Measurements from ENCODE around the gene SHROOM2. TPM values are rescaled to one million over a fixed set of nuclear protein-coding genes. Genes with fewer than 3 reads are reported as not detected.
"Not testable (repeated sequence)": the region's sequence is repeated elsewhere in the genome, so short reads cannot be mapped to it uniquely, and the experiment has no call there.

SHROOM2 gene
- total and polyA plus RNA-seq, 5 donors from 2014 or later: 0.35 TPM; not detected in 4

DNA sequence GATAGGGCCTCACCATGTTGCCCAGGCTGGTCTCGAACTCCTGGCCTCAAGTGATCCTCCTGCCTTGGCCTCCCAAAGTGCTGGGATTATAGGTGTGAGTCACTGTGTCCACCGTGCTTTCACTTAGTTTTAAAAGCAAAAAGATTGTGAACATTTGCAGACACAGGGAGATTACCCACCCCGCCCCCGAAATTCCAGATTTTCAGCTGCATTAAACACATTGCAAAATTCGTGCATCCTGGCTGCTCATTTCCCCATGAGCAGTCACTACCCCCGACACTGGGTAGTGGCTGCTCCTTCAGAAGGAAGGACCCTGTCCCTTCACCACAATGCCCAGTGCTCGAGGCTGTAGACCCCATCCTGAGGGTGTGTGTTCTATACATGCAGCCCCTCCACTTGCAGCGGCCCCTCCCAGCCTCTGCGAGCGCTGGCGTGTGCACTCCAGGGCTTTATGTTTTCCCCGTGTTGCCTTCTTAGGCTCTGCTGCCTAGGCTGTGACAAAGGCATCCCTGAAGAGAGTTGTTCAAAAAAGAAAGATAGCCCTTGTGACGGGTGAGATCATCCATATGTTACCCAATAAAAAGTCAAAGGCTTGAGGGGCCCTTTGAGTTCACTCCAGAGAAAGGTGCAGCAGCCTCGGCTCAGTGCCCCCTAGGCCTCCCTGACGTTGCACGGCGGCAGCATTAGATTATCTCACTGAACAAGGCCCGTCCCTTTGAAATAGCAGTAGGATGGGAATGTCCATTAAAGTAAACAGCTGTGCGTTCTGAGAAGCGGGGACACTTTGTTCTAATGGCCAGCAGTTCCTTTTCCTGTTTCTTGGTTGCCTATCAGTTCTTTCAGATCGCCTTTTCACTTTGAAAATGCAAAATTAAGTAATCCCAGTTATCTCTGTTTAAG lies 71.6 kb downstream of the SHROOM2 start:
- no peak overlapping the region for H3K27ac ChIP-seq (ENCODE audit: insufficient read depth, low read length, poor library complexity, severe bottlenecking)
- H3K36me3 Mint-ChIP-seq: no peaks in the 10 kb centered on the region
- DNase-seq (no peak), ATAC-seq (ENCODE audit: low read depth in 2 of 2) (no peak)
- no peaks in the 10 kb centered on the region for H3K27me3 ChIP-seq (ENCODE audit: control insufficient read depth, insufficient read depth, low read length)
- no peak overlapping the region for H3K4me3 Mint-ChIP-seq
- H3K9me3 ChIP-seq (ENCODE audit: control insufficient read depth in 2 of 2, low read length in 2 of 2): no peaks in the 10 kb centered on the region
- no peaks in the 10 kb centered on the region for H3K4me1 ChIP-seq (ENCODE audit: control insufficient read depth, insufficient read depth, low read length, poor library complexity, severe bottlenecking)
- no peaks in the 10 kb centered on the region for H3K4me1 Mint-ChIP-seq
- peaks cover 14% of the 10 kb centered on the region for H3K27me3 Mint-ChIP-seq
- no peaks in the 10 kb centered on the region for H3K36me3 ChIP-seq (ENCODE audit: control insufficient read depth, insufficient read depth, low read length)
- H3K4me3 ChIP-seq (ENCODE audit: low read depth, low read length): no peak overlapping the region
- H3K27ac Mint-ChIP-seq: no peak overlapping the region
- H3K9me3 Mint-ChIP-seq: peaks cover 0 to 2% (median 0%) of the 10 kb centered on the region in 7 donors

DNA sequence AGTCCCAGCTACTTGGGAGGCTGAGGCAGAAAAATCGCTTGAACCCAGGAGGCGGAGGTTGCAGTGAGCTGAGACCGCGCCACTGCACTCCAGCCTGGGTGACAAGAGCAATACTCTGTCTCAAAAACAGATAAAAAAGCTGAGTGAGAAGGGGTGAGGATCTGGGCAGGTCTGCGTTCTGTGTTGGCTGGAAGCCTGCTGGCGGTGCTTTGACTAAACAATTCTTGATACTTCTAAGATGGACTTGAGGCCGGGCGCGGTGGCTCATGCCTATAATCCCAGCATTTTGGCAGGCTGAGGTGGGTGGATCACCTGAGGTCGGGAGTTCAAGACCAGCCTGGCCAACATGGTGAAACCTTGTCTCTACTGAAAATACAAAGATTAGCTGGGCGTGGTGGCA lies 72.5 kb downstream of the SHROOM2 start:
- not testable (repeated sequence) for ATAC-seq (ENCODE audit: low read depth in 2 of 2); H3K4me3 ChIP-seq (ENCODE audit: low read depth, low read length); H3K9me3 ChIP-seq (ENCODE audit: control insufficient read depth in 2 of 2, low read length in 2 of 2); H3K4me1 Mint-ChIP-seq; H3K36me3 ChIP-seq (ENCODE audit: control insufficient read depth, insufficient read depth, low read length); DNase-seq; H3K27me3 ChIP-seq (ENCODE audit: control insufficient read depth, insufficient read depth, low read length); H3K9me3 Mint-ChIP-seq; H3K36me3 Mint-ChIP-seq; H3K4me1 ChIP-seq (ENCODE audit: control insufficient read depth, insufficient read depth, low read length, poor library complexity, severe bottlenecking); H3K27ac ChIP-seq (ENCODE audit: insufficient read depth, low read length, poor library complexity, severe bottlenecking); H3K27ac Mint-ChIP-seq; H3K4me3 Mint-ChIP-seq
- peaks cover 14% of the 10 kb centered on the region for H3K27me3 Mint-ChIP-seq

DNA sequence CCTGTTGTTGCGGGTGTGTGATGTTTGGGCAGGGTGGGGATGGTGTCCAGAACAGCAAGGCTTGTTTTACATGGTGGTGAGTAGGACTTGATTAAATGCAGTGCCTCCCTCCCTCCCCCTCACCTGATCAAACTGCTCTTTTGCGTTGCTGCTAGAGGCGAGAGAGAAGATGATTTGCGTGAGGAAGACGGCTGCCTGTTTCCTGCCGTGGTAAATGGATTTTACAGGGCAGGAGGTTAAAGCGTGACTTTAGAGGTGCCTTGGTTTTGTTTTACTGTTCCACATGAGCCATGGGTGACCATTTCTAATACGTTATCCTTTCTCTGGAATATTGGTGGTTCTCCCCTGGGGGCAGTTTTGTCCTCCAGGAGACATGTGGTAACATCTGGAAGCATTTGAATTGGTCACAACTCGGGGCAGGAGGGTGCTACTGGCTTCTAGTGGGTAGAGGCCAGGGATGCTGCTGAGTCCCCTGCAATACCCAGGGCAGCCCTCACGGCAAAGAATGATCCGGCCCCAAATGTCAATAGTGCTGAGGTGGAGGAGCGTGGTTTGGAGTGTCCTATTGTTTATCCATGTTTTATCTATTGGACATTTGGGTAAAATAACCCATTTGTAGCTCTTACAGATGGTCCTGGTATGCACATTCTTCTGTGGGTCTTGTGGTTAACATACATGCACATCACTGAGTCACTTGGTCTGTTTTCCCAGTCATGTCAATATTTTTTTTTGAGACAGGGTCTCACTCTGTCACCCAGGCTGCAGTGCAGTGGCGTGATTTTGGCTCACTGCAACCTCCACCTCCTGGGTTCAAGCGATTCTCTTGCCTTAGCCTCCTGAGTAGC lies 73.7 kb downstream of the SHROOM2 start:
- no peak for DNase-seq
- Histone ChIP-seq H3K4me3 (ENCODE audit: low read depth, low read length) (no peak overlapping the region), H3K4me1 (ENCODE audit: control insufficient read depth, insufficient read depth, low read length, poor library complexity, severe bottlenecking) (no peaks in the 10 kb centered on the region), H3K27me3 (ENCODE audit: control insufficient read depth, insufficient read depth, low read length) (no peaks in the 10 kb centered on the region), H3K9me3 (ENCODE audit: control insufficient read depth in 2 of 2, low read length in 2 of 2) (no peaks in the 10 kb centered on the region), H3K27ac (ENCODE audit: insufficient read depth, low read length, poor library complexity, severe bottlenecking) (no peak overlapping the region), H3K36me3 (ENCODE audit: control insufficient read depth, insufficient read depth, low read length) (no peaks in the 10 kb centered on the region)
- Mint-ChIP-seq H3K27me3 (peaks cover 14% of the 10 kb centered on the region), H3K4me3 (no peak overlapping the region), H3K4me1 (no peaks in the 10 kb centered on the region), H3K27ac (no peak overlapping the region), H3K36me3 (no peaks in the 10 kb centered on the region), H3K9me3 (peaks cover 0 to 2% (median 0%) of the 10 kb centered on the region in 7 donors)
- ATAC-seq (ENCODE audit: low read depth in 2 of 2): no peak

- no peak for ATAC-seq (ENCODE audit: low read depth in 2 of 2)
- Histone ChIP-seq H3K27ac (ENCODE audit: insufficient read depth, low read length, poor library complexity, severe bottlenecking) (no peak overlapping the region), H3K36me3 (ENCODE audit: control insufficient read depth, insufficient read depth, low read length) (no peaks in the 10 kb centered on the region), H3K4me3 (ENCODE audit: low read depth, low read length) (no peak overlapping the region), H3K9me3 (ENCODE audit: control insufficient read depth in 2 of 2, low read length in 2 of 2) (no peaks in the 10 kb centered on the region), H3K4me1 (ENCODE audit: control insufficient read depth, insufficient read depth, low read length, poor library complexity, severe bottlenecking) (no peaks in the 10 kb centered on the region), H3K27me3 (ENCODE audit: control insufficient read depth, insufficient read depth, low read length) (no peaks in the 10 kb centered on the region)
- DNase-seq: no peak
- H3K9me3 Mint-ChIP-seq: peaks cover 0 to 2% (median 0%) of the 10 kb centered on the region in 7 donors
- H3K4me1 Mint-ChIP-seq: no peaks in the 10 kb centered on the region
- H3K27me3 Mint-ChIP-seq: peaks cover 14% of the 10 kb centered on the region
- H3K27ac Mint-ChIP-seq: no peak overlapping the region
- no peaks in the 10 kb centered on the region for H3K36me3 Mint-ChIP-seq
- H3K4me3 Mint-ChIP-seq: no peak overlapping the region
These were observed 74.6 kb downstream of the SHROOM2 start for GRCh38 chrX:9860826-9861225.

GRCh38 chrX:9861711-9862110 lies 75.5 kb downstream of the SHROOM2 start:
- no peaks in the 10 kb centered on the region for H3K27me3 ChIP-seq (ENCODE audit: control insufficient read depth, insufficient read depth, low read length)
- H3K27ac ChIP-seq (ENCODE audit: insufficient read depth, low read length, poor library complexity, severe bottlenecking): no peak overlapping the region
- Mint-ChIP-seq H3K4me1 (no peaks in the 10 kb centered on the region), H3K27me3 (peaks cover 16% of the 10 kb centered on the region), H3K27ac (no peak overlapping the region), H3K36me3 (no peaks in the 10 kb centered on the region), H3K4me3 (no peak overlapping the region), H3K9me3 (peaks cover 0 to 2% (median 0%) of the 10 kb centered on the region in 7 donors)
- no peak overlapping the region for H3K4me3 ChIP-seq (ENCODE audit: low read depth, low read length)
- H3K4me1 ChIP-seq (ENCODE audit: control insufficient read depth, insufficient read depth, low read length, poor library complexity, severe bottlenecking): no peaks in the 10 kb centered on the region
- H3K9me3 ChIP-seq (ENCODE audit: control insufficient read depth in 2 of 2, low read length in 2 of 2): no peaks in the 10 kb centered on the region
- H3K36me3 ChIP-seq (ENCODE audit: control insufficient read depth, insufficient read depth, low read length): no peaks in the 10 kb centered on the region
- ATAC-seq (ENCODE audit: low read depth in 2 of 2) (no peak), DNase-seq (no peak)

DNA sequence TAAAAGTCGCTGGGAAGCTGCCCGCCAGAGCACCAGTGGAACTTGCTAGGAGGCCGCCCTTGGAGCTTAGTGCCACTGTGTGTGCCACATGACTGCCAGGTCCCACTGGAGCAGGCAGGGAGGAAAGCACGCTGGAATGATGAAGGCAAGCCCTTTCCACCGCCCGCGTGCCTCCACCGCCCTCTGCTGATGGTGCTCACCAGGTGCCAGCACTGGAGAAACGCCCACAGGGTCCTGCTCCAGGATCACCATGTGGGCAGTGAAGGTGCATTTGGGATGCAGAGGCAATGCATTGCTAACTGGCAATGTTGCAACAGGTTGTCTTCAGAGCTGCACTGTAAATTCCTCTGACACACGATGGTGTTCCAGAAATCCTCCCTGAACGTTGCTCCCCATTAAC lies 76.3 kb downstream of the SHROOM2 start:
- H3K27ac Mint-ChIP-seq: no peak overlapping the region

GRCh38 chrX:9862953-9863352 lies 76.7 kb downstream of the SHROOM2 start:
- no peak for ATAC-seq (ENCODE audit: low read depth in 2 of 2)
- H3K36me3 Mint-ChIP-seq: no peaks in the 10 kb centered on the region
- Histone ChIP-seq H3K4me1 (ENCODE audit: control insufficient read depth, insufficient read depth, low read length, poor library complexity, severe bottlenecking) (no peaks in the 10 kb centered on the region), H3K27me3 (ENCODE audit: control insufficient read depth, insufficient read depth, low read length) (no peaks in the 10 kb centered on the region), H3K4me3 (ENCODE audit: low read depth, low read length) (no peak overlapping the region), H3K36me3 (ENCODE audit: control insufficient read depth, insufficient read depth, low read length) (no peaks in the 10 kb centered on the region), H3K9me3 (ENCODE audit: control insufficient read depth in 2 of 2, low read length in 2 of 2) (no peaks in the 10 kb centered on the region), H3K27ac (ENCODE audit: insufficient read depth, low read length, poor library complexity, severe bottlenecking) (no peak overlapping the region)
- peaks cover 0 to 1% (median 0%) of the 10 kb centered on the region in 7 donors for H3K9me3 Mint-ChIP-seq
- DNase-seq: no peak
- peaks cover 20% of the 10 kb centered on the region for H3K27me3 Mint-ChIP-seq
- H3K4me1 Mint-ChIP-seq: no peaks in the 10 kb centered on the region
- H3K27ac Mint-ChIP-seq: no peak overlapping the region
- H3K4me3 Mint-ChIP-seq: no peak overlapping the region

More for the DNA sequence above, 76.3 kb downstream of the SHROOM2 start:
- no peak for ATAC-seq (ENCODE audit: low read depth in 2 of 2)
- Histone ChIP-seq H3K36me3 (ENCODE audit: control insufficient read depth, insufficient read depth, low read length) (no peaks in the 10 kb centered on the region), H3K27me3 (ENCODE audit: control insufficient read depth, insufficient read depth, low read length) (no peaks in the 10 kb centered on the region), H3K4me1 (ENCODE audit: control insufficient read depth, insufficient read depth, low read length, poor library complexity, severe bottlenecking) (no peaks in the 10 kb centered on the region), H3K9me3 (ENCODE audit: control insufficient read depth in 2 of 2, low read length in 2 of 2) (no peaks in the 10 kb centered on the region), H3K27ac (ENCODE audit: insufficient read depth, low read length, poor library complexity, severe bottlenecking) (no peak overlapping the region), H3K4me3 (ENCODE audit: low read depth, low read length) (no peak overlapping the region)
- no peaks in the 10 kb centered on the region for H3K4me1 Mint-ChIP-seq
- H3K27me3 Mint-ChIP-seq: peaks cover 20% of the 10 kb centered on the region
- no peak for DNase-seq
- peaks cover 0 to 1% (median 0%) of the 10 kb centered on the region in 7 donors for H3K9me3 Mint-ChIP-seq
- no peak overlapping the region for H3K4me3 Mint-ChIP-seq
- H3K36me3 Mint-ChIP-seq: no peaks in the 10 kb centered on the region

Measured in CD4-positive, CD25-positive, alpha-beta regulatory T cell (primary cell).